ENCODE data around the gene PIK3R1.

The PIK3R1 gene

GRCh38 chr5:68252673-68253623 is 37.4 kb downstream of the PIK3R1 start:
- DNase-seq (ENCODE audit: extremely low read depth, low read depth) = peak; percentile 60
- H3K4me3 ChIP-seq (replicated peaks; ENCODE audit: low read depth, low read length) = no peak overlapping the region
- peak; percentile 74 for TF ChIP-seq CTCF (IDR thresholded peaks at IDR 0.05; ENCODE audit: low read depth, low read length, missing control alignments)

GRCh38 chr5:68253624-68254585 is 38.3 kb downstream of the PIK3R1 start:
- no peak overlapping the region for H3K4me3 ChIP-seq (replicated peaks; ENCODE audit: low read depth, low read length)
- DNase-seq (ENCODE audit: extremely low read depth, low read depth) = peak; percentile 59
- no peak for TF ChIP-seq CTCF (IDR thresholded peaks at IDR 0.05; ENCODE audit: low read depth, low read length, missing control alignments)

GRCh38 chr5:68254810-68255209 is 39.3 kb downstream of the PIK3R1 start:
- no peak overlapping the region for H3K4me3 ChIP-seq (replicated peaks; ENCODE audit: low read depth, low read length)
- no peak for DNase-seq (ENCODE audit: extremely low read depth, low read depth)
- no peak for TF ChIP-seq CTCF (IDR thresholded peaks at IDR 0.05; ENCODE audit: low read depth, low read length, missing control alignments)

- no peak for TF ChIP-seq CTCF (IDR thresholded peaks at IDR 0.05; ENCODE audit: low read depth, low read length, missing control alignments)
- H3K4me3 ChIP-seq (replicated peaks; ENCODE audit: low read depth, low read length) = no peak overlapping the region
- no peak for DNase-seq (ENCODE audit: extremely low read depth, low read depth)
These were observed 40.0 kb downstream of the PIK3R1 start for GRCh38 chr5:68255305-68256120.

- H3K4me3 ChIP-seq (replicated peaks; ENCODE audit: low read depth, low read length) = no peak overlapping the region
- DNase-seq (ENCODE audit: extremely low read depth, low read depth) = no peak
These were observed 41.7 kb downstream of the PIK3R1 start for GRCh38 chr5:68257210-68257609.

More at GRCh38 chr5:68257210-68257609, 41.7 kb downstream of the PIK3R1 start:
- no peak for TF ChIP-seq CTCF (IDR thresholded peaks at IDR 0.05; ENCODE audit: low read depth, low read length, missing control alignments)
